Kidney glomerular epithelial cell (primary cell): ENCODE results near the gene TMEM143.
A peak's percentile ranks its signal among the peaks of the same experiment; 100 is the strongest.
"Not testable (repeated sequence)": the region's sequence is repeated elsewhere in the genome, so short reads cannot be mapped to it uniquely, and the experiment has no call there.

Experiments used
- DNase-seq: peaks from one replicate; lab custom pipeline; 2025; lab: John Stamatoyannopoulos, UW

Gene TMEM143

GRCh38 chr19:48329167-48329891, 34.4 kb downstream of the TMEM143 start:
- DNase-seq = peak; percentile 20

DNA sequence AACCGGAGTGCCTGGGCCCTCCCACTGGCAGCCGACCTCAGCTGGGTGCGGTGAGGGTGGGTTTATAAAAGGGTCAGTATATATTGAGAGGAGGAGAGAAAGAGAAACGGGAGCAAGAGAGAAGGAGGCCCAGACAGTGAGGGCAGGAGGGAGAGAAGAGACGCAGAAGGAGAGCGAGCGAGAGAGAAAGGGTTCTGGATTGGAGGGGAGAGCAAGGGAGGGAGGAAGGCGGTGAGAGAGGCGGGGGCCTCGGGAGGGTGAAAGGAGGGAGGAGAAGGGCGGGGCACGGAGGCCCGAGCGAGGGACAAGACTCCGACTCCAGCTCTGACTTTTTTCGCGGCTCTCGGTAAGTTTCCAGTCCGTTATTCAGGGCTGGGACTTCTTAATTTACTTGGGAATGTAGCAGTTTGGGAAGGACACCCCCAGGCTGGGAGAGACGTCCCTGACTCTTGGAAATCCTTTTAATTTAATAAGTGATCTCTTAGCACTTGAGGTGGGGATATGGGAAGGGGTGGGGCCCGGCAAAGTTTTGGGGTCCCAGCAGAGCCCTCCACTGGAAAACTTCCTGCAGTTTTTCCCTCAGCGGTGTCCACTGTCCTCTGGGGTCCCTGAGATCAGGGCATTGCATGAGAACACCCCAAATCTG, 38.4 kb downstream of the TMEM143 start, which contains the start of gene EMP3:
Gene EMP3, plus strand, starts transcription at position 288 of the 646 bp plus-strand sequence. CDS start 1,293 bp downstream, outside the sequence.
- peak; percentile 75 for DNase-seq

GRCh38 chr19:48321622-48322591, 41.8 kb downstream of the TMEM143 start:
- DNase-seq = peak; percentile 90

DNA sequence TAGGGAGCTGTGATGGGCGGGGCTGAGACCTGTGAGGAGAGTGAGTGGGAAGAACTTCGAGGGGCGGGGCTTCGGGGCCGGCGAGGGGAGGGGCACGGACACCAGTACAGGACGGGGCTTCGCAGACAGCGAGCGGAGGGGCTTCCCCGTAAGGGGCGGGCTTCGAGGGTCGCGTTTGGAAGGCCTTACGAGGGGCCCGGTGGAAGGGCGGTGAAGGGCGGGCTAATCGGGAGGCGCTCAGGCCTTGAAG, 42.4 kb downstream of the TMEM143 start:
- DNase-seq = peak; percentile 80

- DNase-seq = peak; percentile 28
Measured at GRCh38 chr19:48319647-48320541, 43.8 kb downstream of the TMEM143 start.

- no peak for DNase-seq
Measured at GRCh38 chr19:48318286-48318987, 45.3 kb downstream of the TMEM143 start.

- DNase-seq = not testable (repeated sequence)
Measured at GRCh38 chr19:48317708-48317960, 46.1 kb downstream of the TMEM143 start.

DNA sequence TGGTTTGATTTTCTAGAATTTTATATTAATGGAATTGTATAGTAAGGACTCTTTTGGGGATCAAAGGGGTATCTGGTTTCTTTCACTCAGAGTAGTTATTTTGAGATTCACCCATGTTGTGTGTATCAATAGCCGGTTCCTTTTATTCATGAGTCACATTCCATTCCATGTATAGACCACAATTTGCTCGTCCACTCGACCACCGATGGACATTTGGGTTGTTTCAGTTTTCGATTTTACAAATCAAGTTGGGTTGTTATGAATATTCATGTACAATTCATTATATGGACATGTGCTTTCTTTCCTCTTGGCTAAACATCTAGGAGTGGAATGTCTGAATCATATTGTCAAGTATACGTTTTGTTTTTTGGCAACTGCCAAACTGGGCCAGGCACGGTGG, 48.0 kb downstream of the TMEM143 start:
- no peak for DNase-seq

DNA sequence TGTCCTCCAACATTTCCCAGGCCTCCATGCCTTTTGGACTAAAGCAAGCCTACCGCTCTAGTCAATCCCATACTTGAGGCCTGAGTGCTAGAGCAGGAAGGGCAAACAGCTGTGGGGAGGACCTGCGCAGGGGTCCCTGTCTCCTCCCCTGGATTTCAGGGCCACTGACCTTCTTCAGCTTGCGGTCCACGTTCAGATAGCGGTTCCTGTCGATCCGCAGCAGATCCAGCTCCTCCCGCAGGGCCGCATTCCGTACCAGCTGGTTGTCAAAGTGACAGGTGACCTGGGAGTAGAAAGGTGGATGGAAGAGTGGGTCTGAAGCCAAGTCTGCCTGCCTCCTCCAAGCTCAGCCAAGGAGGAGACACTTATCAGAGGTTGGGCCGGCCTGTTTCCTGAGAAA, 52.4 kb downstream of the TMEM143 start:
- DNase-seq = no peak

GRCh38 chr19:48310227-48310626, 53.5 kb downstream of the TMEM143 start:
- no peak for DNase-seq

GRCh38 chr19:48309731-48310130, 54.0 kb downstream of the TMEM143 start:
- not testable (repeated sequence) for DNase-seq

GRCh38 chr19:48308631-48309586, 54.8 kb downstream of the TMEM143 start:
- DNase-seq = no peak

DNA sequence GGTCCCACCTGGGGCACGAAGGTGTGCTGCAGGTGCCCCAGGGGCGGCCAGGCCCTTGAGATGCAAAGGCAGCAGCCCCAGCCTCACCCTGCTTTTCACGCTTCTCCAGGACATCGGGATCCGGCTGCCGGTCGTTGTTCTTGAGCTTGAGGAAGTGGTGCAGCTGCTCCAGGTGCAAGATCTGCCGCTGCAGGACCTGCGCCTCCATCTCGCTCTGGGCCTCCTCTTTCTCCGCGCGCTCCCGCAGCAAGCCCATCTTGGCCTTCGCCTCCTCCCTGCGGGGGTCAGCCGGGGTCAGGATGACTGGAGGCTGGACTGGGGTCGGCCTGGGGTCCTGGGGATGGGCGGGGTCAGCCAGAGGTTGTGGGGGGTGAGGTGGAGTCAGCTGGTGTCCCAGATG, 59.9 kb downstream of the TMEM143 start:
- no peak for DNase-seq

- no peak for DNase-seq
Measured at GRCh38 chr19:48303367-48303766, 60.4 kb downstream of the TMEM143 start.

GRCh38 chr19:48302600-48302959, 61.2 kb downstream of the TMEM143 start:
- DNase-seq = no peak

GRCh38 chr19:48301886-48302599, 61.7 kb downstream of the TMEM143 start:
- no peak for DNase-seq

- no peak for DNase-seq
Measured at GRCh38 chr19:48297975-48298374, 65.8 kb downstream of the TMEM143 start.

- DNase-seq = no peak
Measured at GRCh38 chr19:48296963-48297734, 66.6 kb downstream of the TMEM143 start.

DNA sequence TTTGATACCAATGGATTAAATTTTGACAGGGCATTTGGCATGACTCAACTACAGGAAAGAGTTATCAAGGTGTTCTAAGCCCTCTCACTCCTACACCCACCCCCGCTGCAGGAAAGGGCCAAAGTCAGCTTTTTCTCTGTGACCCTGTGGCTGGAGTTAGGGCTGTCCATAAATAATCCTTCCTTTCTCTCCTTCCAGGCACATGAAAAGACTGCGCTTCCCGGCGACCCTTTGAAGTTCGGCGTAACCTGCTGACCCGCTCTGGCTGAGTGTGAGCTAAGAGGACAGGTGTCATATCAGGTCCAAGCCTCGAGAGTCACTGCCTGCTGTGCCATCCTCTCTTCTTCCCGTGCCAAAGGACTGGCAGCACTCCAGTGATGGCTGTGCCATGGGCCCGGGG, 68.3 kb downstream of the TMEM143 start:
- DNase-seq = no peak
